PFSK-1 (cell line): ENCODE measurements around the gene DTWD2.

Experiments
- FOXP2 ChIP-seq: optimal IDR thresholded peaks from 2 replicates; pipeline ENCODE3; 2011; ENCODE audit warnings: borderline replicate concordance, control low read depth, inconsistent platforms; ENCODE audit not compliant: insufficient read depth; ENCODE audit errors: extremely low read length, extremely low read depth
- POLR2AphosphoS5 ChIP-seq: IDR thresholded peaks from 2 replicates; pipeline ENCODE4 v1.6.1; 2012; ENCODE audit warnings: low read depth, mild to moderate bottlenecking, control low read depth, low read length, moderate library complexity
- REST ChIP-seq, 2 experiments: IDR thresholded peaks; 2 replicates each; pipeline versions ENCODE4 v1.6.1 to v1.8.0; 2011 to 2012; ENCODE audit warnings: low read depth in 2 of 2, low read length in 2 of 2, control low read depth in 1 of 2, inconsistent platforms in 1 of 2, mild to moderate bottlenecking in 1 of 2, moderate library complexity in 1 of 2; ENCODE audit not compliant: insufficient read depth in 1 of 2
- SIN3A ChIP-seq: IDR thresholded peaks from 2 replicates; pipeline ENCODE4 v1.6.1; 2012; ENCODE audit warnings: mild to moderate bottlenecking, low read length, moderate library complexity, borderline replicate concordance; ENCODE audit not compliant: insufficient read depth
- TAF1 ChIP-seq: IDR thresholded peaks from 2 replicates; pipeline ENCODE4 v1.6.1; 2012; ENCODE audit warnings: low read length, control low read depth, borderline replicate concordance; ENCODE audit not compliant: insufficient read depth

GRCh38 chr5:118905196-118905595, 83.2 kb downstream of the DTWD2 start:
- TF ChIP-seq TAF1, result no peak
- no peak for TF ChIP-seq SIN3A
- no peak for TF ChIP-seq POLR2AphosphoS5
- TF ChIP-seq REST (IDR thresholded peaks at IDR 0.05; ENCODE audit: insufficient read depth in 1 of 2, low read depth in 2 of 2, low read length in 2 of 2), result no peak
- no peak for TF ChIP-seq FOXP2
